Non-pigmented ciliary epithelial cell (primary cell): Measurements from ENCODE around the gene NELL1.

Source experiments
- DNase-seq: peaks from one replicate; pipeline ENCODE4 v3.0.0-alpha.2; 2010; ENCODE audit warnings: low read depth

NELL1 gene

DNA sequence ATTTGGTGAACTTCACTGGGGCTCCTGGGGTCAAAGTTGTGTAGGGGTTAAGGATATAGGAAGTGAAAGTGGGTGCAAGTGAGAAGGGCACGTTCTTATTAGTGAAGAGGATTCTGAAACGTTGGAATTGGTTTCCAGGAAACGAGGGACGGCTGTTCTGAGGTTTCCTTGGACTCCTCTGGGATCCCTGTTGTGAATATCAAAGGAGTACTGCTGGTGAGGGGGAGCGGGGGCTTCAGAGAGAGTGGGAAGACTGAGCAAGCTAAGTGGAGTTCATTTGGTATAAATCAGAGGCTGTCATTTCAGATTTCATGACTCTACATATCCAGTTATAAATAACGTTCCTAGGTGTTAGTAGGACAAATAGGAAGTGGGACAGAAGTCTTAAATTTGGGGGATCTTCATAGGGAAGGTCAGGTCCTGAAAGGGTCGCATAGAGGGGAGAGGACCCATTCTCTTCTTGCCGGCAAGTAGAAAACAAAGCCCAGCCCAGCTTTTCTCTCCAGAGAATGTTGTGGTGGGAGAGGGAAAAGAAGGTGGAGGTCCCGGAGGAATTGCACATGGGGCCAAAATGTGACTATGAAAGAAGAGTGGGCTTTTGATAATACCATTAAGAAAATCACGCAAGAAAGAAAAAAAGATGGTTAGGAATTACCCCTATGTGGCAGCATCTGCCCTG is 1.1 kb upstream of the NELL1 start:
- no peak for DNase-seq

DNA sequence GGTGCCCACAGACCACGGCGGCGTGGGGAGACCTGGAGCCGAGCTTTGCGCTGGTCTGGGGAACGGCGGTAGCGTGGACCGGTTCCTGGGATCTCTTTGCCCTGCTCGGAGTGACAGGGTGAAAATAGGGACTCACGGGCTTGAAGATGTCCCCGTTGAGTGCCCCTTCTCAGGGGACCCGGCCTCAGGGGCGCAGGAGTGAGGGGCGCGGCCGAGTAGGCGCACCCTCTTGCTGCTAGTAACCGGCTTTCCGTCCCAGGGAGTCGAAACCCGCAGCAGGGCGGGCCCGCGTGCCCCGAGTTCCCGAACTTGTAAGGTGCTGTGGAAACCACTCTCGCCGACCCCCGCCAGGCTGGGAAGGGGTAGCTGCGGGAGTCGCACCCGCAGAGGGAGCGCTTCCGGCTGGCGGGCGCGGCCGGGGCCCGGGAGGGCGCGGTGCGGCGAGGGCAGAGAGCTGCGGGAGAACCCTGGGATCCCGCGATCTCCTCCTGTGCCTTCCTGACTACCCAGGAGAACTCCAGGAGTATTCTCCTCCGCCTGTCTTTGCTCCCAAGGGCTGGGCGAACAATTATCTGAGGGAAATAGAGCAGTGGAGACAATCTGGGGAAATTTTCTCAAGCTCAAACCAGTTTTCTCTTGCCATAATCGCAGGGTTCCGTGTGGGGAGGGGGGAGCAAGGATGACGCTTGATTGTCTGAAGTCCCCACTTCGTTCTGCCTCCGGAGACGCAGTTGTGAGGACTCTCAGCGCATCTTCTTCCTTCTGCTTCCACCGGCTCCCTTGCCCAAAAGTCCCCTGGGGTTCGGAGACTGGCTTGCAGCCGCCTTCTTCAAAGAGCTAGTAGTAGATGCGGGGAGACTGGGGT is 666 bp downstream of the NELL1 start:
- DNase-seq = no peak

DNA sequence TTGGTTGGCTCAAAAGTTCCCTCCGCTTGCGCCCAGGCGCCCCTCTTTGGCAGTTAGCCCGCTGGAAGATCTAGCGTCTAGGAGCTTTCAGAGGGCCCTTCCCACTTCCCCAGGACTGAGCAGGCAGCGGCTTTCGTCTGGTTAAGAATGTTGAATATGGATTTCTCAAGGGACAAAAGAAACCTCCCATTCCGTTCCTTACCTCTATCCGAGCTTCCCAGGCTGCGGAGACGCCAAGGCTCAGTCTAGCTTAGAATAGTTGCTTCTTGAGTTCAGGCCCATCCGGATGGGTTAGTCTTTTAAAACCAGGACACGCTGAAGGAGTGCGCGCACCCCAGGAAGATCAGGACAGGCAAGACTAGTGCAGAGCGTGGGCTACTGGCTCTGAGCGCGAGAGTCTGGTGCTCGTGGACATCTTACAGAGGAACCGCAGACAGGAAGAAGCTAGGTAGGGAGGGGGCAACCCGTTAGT is 1.6 kb downstream of the NELL1 start:
- no peak for DNase-seq

GRCh38 chr11:20671856-20672546 is 2.6 kb downstream of the NELL1 start:
- DNase-seq = no peak

DNA sequence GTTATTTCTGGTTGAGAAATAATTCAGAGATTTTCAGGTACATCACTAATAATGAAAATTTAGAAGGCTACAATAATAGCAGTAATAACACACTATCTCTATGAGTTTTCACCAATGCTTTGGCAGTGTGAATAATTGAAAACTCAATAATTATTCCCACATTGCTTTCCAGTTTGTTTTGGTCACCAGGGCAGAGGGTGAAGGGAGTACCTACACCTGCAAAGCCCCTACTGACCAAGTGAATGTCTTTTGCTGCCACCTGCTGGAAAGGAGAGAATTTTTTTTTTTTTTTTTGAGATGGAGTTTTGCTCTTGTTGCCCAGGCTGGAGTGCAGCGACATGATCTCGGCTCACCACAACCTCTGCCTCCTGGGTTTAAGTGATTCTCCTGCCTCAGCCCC is 3.2 kb downstream of the NELL1 start:
- DNase-seq = no peak

DNA sequence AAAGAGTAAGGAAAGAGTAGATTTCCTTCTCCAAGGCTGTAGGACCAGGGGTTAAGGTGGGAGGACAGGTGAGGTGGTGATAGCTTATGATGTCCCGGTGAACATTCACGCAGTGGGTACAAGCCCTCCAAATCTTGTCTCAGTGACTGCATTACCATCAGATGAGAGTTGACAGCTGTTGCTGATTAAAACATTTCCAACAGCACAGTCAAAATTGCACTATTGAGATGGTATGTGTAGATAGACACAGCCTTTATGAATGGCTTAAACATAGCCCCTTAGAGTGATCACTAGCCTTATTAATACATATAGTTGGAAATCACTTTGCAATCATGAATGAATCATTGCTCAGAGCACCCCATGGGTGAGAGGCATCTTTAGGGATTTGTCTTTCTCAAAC is 7.3 kb downstream of the NELL1 start:
- DNase-seq = no peak

- DNase-seq = no peak
These were observed 19.4 kb downstream of the NELL1 start for GRCh38 chr11:20688761-20689160.

- no peak for DNase-seq
These were observed 38.5 kb downstream of the NELL1 start for GRCh38 chr11:20707876-20708275.

- DNase-seq = no peak
These were observed 43.5 kb downstream of the NELL1 start for GRCh38 chr11:20712912-20713311.

- no peak for DNase-seq
These were observed 46.1 kb downstream of the NELL1 start for GRCh38 chr11:20715464-20715863.

DNA sequence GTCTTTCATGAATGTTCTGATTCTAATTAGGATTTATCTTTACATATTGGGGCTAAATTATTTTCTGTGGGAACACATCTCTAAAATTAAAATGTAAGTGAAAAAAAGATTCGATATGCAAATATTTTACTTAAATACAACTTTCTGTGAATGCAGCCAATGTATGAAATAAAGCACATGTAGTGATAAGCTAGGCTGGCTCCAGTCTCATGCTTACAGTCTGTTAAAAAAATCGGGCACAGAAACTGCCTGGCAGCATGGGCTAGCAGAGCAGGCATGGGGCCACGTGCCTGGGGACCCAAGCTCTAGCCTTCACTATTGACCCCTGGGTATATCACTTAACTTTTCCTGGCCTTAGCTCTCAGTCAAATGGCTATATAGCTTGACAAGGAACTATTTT is 46.5 kb downstream of the NELL1 start:
- DNase-seq = no peak

DNA sequence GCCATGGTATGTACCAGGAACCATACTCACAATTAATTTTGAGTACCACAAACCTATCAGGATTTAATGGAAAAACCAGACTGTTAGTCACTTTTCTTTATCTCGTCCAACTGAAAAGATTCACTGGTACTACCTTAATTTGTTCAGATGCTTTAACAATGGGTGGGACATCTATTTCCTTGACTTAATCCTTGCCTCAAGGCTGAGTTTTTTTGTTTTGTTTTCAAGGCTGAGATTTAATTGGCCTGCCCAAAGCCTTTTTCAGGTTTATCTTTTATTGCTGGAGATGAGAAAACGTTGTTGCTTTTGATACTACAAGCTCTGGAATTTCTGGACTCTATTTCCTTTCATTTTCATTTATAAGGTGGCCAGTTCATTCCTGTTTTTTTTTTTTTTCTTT is 50.4 kb downstream of the NELL1 start:
- no peak for DNase-seq

- no peak for DNase-seq
These were observed 54.0 kb downstream of the NELL1 start for GRCh38 chr11:20723366-20723765.

DNA sequence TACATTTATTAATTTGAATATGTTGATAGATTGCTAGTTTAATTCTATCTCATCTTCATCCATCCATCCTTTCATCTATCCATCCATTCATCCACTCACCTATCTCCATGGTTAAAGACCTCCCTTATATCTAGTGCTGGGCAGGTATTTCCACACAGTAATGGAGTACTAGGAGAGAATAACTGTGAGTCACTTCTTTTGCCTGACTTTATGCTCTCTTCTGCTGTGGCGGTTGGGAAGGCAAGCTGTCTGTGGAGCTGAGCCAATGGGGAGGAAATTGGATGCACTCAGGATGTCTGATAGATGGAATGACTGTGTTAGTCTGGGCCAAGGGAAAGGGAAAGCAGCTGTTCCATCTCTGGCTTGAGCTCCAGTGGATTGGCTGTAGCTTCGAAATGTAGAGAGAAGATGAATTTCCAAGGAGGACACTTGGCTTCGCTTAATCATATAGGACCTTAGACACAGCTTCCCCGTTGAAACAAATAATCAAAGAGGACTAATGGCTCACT is 60.3 kb downstream of the NELL1 start:
- DNase-seq = no peak

DNA sequence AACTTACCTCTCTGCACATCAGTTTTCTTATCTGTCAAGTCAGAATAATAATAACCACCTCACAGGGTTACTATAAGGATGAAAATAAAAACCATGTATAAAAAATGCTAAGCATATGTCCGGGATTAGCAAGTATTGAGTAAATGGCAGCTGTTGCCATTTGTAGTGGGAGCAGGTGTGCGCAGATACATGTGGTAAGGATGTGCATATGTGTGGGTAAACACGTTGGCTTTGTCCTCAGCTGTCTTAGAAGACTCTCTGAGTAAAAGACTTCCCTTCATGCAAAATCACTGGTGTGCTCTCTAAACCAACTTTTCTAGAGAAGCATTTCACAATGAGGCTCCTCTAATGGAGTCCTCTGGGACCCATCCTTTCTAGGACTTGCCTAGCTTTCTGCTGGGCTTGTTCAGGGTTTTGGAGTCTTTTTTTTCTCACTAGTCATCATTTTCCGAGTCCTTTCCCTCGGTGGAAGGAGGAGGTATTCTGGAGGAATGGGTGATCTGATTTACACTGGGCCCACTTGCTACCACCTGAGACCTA is 62.4 kb downstream of the NELL1 start:
- no peak for DNase-seq

GRCh38 chr11:20739107-20739506 is 69.7 kb downstream of the NELL1 start:
- DNase-seq = no peak

DNA sequence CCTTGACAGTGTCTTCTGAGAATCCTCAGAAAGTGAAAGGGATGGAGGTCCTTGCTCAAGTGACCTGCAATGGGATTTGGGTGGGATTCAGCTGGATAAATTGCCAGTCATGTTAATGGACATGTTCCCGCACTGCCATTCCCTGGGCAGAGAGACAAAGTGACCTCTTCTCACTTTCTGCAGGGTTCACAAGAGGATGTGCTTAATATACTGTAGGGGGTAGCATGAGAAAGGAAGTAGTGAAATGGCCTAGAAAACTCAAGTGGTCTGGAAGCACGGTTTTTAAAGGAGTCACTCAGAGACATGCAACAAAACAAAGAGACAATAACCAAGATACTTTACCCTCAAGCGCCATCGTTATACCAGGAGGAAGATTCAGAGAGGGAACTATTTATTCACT is 70.2 kb downstream of the NELL1 start:
- DNase-seq = no peak

- no peak for DNase-seq
These were observed 85.5 kb downstream of the NELL1 start for GRCh38 chr11:20754933-20755332.

DNA sequence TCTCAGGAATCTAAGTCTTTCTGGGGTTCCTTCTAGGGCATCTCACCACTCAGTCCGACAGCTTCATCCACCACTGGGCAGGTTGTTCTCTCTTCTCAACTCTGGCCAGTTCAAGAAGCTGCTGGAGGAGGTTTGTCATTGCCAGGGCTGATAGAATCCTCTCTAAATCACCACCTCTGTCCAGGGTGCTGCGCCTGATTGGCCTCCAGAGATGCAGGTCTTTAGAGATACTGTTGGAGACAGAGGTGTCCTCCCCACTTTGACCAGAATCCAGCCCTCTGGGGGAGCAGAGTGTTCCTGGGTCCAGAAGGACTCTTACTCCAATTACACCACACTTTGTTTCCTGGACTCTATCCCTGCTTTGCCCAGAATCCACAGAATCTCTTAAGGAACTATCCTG is 90.2 kb downstream of the NELL1 start:
- no peak for DNase-seq

DNA sequence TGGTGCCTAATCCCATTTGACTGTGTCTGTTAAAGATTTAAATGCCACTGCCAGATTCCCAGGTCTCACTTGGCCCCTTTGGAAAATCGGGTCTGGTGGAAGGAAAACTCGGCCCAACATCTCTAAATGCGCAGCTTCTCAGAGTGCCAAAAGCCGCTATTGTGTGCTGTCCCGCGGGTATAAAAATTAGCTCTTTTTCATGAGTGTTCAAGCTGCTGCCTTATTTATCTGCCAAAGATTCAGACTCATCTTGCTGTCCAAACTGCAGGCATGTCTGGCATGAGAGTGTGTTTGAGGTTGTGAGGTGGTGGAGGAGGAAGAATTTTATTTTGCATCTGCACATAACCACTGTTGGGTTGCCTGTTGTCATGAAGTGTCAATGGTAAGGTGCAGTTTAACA is 91.4 kb downstream of the NELL1 start:
- no peak for DNase-seq

GRCh38 chr11:20762116-20762844 is 92.9 kb downstream of the NELL1 start:
- DNase-seq = no peak

DNA sequence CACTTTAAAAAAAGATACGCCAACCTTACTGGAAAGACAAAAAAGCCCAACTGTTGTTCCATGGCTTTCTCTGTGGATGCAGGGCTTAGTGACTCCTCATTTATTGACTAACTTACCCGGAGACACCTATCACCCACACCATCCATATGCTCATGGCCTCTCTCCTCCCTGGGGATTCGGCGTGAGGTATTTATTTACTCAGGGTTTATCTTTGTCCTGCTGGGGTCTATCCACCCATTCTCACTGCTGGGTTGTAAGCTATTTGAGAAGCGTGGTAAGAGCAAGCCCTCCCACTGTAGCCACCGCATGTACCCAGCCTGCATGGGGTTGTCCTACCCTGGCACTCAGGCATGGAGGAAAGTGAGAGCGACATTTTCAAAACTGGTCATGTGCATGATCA is 93.6 kb downstream of the NELL1 start:
- no peak for DNase-seq
